Stimulated activated effector memory CD8-positive, alpha-beta T cell treated with anti-CD3 and anti-CD28 coated beads, Interleukin-12 subunit alpha, Interleukin-12 subunit beta, amount 100 ng/mL, for 72 hours (primary cell): ENCODE data around the gene EDDM3A.
"Not testable (repeated sequence)": the region's sequence is repeated elsewhere in the genome, so short reads cannot be mapped to it uniquely, and the experiment has no call there.

Experiments used
- ATAC-seq: fragments of 150-1000 bp; cut with Tn5 transposase; 2 replicates; pipeline ENCODE4 v1.10.0; 2021
- DNase-seq, 2 donors: peaks; one replicate each; pipeline ENCODE4 v3.0.0; 2021 to 2022; ENCODE audit warnings: low spot score in 2 of 2
- H3K27ac Mint-ChIP-seq: one replicate; pipeline ENCODE4 v1.8.0; 2022; ENCODE audit warnings: mild to moderate bottlenecking, mixed read lengths
- H3K36me3 Mint-ChIP-seq: one replicate; pipeline ENCODE4 v1.8.0; 2022; ENCODE audit warnings: mild to moderate bottlenecking, mixed read lengths
- H3K4me1 Mint-ChIP-seq: one replicate; pipeline ENCODE4 v1.8.0; 2022; ENCODE audit warnings: mixed read lengths
- H3K4me3 Mint-ChIP-seq: one replicate; pipeline ENCODE4 v1.8.0; 2022; ENCODE audit warnings: mild to moderate bottlenecking, mixed read lengths
- H3K9me3 Mint-ChIP-seq: one replicate; pipeline ENCODE4 v1.8.0; 2022; ENCODE audit warnings: mixed read lengths

The EDDM3A gene

DNA sequence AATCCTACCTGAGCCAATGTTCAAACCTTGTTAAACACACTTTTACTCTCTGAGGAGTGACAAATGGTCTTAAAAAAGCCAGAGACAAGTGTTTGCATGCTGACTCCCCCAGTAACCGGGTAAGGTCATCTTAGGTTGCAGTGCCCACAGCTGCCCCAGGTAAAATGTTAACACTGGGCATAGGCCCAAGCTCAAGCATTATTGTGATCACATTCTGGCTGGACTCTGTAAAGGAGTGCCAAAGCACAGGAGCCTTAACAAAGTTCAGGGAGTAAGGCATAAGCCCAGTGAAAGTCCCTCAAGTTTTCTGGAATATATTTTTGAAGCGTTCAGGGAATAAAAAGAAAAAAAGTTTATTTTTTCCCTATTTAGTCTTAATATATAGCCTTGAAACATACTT is 8.6 kb downstream of the EDDM3A start:
- no peak for ATAC-seq
- Mint-ChIP-seq H3K9me3 (peaks cover 8% of the 10 kb centered on the region), H3K27ac (no peak overlapping the region), H3K4me3 (no peak overlapping the region), H3K4me1 (peaks cover 8% of the 10 kb centered on the region), H3K36me3 (no peaks in the 10 kb centered on the region)
- DNase-seq = no peak

DNA sequence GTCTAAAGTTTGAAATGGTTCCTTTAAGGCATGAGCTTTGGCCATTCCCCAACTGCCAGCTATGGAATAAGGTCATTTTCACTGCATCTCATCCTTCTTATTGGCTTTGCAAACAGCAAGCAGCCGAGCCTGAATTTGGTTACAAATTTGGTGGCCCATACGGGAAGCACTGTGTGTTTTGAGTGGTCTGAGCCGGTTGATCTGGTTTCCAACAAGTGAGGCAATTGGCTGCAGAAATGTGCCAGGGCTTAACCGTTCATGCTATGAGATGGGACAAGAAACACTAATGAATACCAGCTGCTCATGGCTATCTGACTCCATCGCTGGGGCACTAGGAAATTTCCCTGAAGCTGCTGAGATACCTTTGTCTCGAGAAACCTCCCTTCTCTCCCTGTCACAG is 9.3 kb downstream of the EDDM3A start:
- no peaks in the 10 kb centered on the region for H3K36me3 Mint-ChIP-seq
- H3K4me1 Mint-ChIP-seq = peaks cover 6% of the 10 kb centered on the region
- H3K27ac Mint-ChIP-seq = peak overlapping the region; percentile 1
- no peak overlapping the region for H3K4me3 Mint-ChIP-seq
- ATAC-seq (no peak), DNase-seq (no peak)
- H3K9me3 Mint-ChIP-seq = peaks cover 8% of the 10 kb centered on the region

DNA sequence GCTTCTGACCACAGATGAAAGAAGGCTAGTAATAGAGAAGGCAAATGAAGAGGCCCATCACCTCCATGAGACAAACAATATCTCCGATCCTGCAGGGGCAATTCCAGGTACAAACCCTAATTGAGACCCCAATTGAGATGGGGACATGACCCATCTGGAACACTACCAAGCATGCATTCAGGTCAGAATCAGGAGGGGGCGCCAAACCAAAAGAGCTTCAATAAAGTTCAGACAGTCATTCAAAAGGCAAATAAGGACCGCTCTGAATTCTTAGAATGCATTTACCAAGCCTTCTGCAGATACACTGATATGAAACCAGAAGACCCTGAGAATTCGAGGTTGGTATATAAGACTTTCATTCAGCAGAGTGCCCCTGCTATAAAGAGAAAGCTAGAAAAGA is 12.3 kb downstream of the EDDM3A start:
- H3K9me3 Mint-ChIP-seq = no peaks in the 10 kb centered on the region
- no peaks in the 10 kb centered on the region for H3K36me3 Mint-ChIP-seq
- H3K4me1 Mint-ChIP-seq = no peaks in the 10 kb centered on the region
- ATAC-seq (no peak), DNase-seq (peak in 1 of 2 donors; percentile 57)
- no peak overlapping the region for H3K4me3 Mint-ChIP-seq
- no peak overlapping the region for H3K27ac Mint-ChIP-seq

DNA sequence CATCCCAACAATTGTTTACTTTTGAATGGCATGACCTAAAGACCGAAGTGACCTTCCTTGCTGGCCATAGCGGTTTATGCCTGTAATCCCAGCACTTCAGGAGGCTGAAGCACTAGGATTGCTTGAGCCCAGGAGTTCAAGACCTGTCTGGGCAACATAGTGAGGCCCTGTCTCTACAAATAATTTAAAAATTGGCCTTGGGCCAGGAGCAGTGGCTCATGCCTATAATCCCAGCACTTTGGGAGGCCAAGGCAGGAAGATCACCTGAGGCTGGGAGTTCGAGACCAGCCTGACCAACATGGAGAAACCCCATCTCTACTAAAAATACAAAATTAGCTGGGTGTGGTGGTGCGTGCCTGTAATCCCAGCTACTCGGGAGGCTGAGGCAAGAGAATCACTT is 13.8 kb downstream of the EDDM3A start:
- ATAC-seq, H3K9me3 Mint-ChIP-seq, H3K4me3 Mint-ChIP-seq, H3K36me3 Mint-ChIP-seq, H3K27ac Mint-ChIP-seq, DNase-seq, H3K4me1 Mint-ChIP-seq: not testable (repeated sequence)

DNA sequence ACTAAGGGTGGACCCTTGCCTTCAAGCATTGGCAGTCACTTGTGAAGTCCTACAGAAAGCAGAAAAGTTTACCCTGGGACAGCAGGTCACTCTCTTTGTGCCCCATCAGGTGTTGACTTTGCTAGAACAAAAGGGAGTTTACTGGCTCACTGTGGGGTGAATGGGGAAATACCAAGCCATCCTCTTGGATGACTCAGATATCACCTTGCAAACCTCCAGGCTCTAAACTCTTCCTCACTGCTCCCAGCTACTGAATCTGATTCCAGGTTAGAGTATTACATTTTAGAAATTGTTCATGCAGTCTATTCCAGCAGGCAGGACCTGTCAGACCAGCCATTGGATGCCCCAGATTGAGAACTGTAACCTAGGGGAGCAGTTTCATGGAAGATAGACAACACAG is 15.3 kb downstream of the EDDM3A start:
- ATAC-seq (peak; percentile 46), DNase-seq (no peak)
- Mint-ChIP-seq H3K9me3 (no peaks in the 10 kb centered on the region), H3K4me3 (no peak overlapping the region), H3K36me3 (no peaks in the 10 kb centered on the region), H3K4me1 (no peaks in the 10 kb centered on the region), H3K27ac (no peak overlapping the region)

DNA sequence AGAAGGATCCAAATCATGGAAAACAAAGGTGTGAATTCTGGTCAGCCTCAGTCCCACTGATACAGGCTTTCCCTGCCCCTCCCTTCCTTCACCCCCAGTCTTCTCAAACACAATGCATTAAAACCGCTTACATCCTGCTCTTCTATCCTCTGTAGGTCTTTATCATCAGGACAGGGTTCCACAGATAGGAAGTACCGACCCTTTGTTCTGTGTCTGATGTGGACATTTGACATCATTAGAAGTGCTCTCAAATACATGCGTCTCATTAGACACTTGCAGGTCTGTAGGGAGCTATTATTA is 22.9 kb downstream of the EDDM3A start:
- Mint-ChIP-seq H3K9me3 (no peaks in the 10 kb centered on the region), H3K4me1 (no peaks in the 10 kb centered on the region), H3K27ac (no peak overlapping the region), H3K36me3 (no peaks in the 10 kb centered on the region), H3K4me3 (no peak overlapping the region)
- no peak for DNase-seq
- no peak for ATAC-seq

DNA sequence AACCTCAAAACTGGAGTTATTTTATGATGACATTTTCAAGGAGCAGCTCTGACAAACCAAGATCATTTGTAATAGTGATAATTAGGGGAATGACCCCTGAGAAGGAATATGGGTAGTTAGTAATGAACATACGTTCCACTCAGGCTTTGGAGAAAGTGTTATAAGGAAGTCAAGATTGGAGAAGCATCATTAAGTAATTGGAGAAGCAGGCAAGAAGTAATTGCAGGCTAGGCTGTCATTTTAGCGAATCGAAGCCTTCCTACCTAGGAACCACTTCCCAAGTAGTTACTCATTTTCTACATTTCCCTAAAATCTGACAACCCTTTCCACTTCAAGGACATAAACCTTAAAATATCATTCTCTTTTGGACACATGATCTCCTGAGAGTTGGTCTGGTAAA is 23.7 kb downstream of the EDDM3A start:
- Mint-ChIP-seq H3K4me3 (no peak overlapping the region), H3K27ac (no peak overlapping the region), H3K4me1 (no peaks in the 10 kb centered on the region), H3K36me3 (no peaks in the 10 kb centered on the region), H3K9me3 (no peaks in the 10 kb centered on the region)
- no peak for DNase-seq
- ATAC-seq = no peak

DNA sequence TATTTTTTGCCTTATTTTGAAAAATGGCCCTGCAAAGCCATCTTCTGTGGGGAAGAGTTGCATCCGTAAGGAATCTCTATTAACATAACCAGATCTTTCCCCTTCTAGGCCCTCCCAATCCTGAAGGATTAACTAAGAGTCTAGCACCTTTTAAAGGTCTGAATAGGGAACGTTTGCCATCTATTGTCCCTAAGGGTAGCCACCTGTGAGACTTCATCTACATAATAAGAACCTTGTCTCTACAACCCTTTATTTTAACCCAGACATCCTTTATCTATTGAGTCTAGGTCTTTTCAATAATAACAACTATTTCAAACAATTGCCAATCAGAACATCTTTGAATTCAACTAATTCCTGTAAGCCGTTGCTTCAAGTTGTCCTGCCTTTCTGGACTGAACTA is 27.0 kb downstream of the EDDM3A start:
- Mint-ChIP-seq H3K9me3 (no peaks in the 10 kb centered on the region), H3K4me1 (no peaks in the 10 kb centered on the region), H3K27ac (no peak overlapping the region), H3K36me3 (no peaks in the 10 kb centered on the region), H3K4me3 (no peak overlapping the region)
- ATAC-seq (no peak), DNase-seq (no peak)

DNA sequence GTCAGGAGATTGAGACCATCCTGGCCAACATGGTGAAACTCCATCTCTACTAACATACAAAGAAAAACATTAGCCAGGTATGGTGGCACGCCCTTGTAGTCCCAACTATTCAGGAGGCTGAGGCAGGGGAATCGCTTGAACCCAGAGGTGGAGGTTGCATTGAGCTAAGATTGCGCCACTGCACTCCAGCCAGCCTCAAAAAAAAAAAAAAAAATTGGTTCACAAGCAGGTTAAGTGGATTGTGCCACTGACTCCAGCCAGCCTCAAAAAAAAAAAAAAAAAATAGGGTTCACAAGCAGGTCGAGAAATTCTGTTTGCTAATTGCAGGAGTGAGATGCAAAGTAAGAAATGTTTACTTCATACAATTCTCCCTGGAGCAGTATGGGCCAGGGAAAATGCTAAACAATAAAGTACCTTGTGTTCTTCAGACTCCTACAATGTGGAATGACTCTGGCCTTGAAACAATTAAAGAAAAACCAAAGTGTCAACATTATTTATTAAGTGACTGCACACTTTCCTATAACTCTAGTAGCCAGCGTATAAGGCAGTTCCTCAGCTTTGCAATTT is 28.7 kb downstream of the EDDM3A start:
- Mint-ChIP-seq H3K4me3 (no peak overlapping the region), H3K27ac (no peak overlapping the region), H3K4me1 (no peaks in the 10 kb centered on the region), H3K9me3 (no peaks in the 10 kb centered on the region), H3K36me3 (no peaks in the 10 kb centered on the region)
- no peak for DNase-seq
- ATAC-seq = no peak

DNA sequence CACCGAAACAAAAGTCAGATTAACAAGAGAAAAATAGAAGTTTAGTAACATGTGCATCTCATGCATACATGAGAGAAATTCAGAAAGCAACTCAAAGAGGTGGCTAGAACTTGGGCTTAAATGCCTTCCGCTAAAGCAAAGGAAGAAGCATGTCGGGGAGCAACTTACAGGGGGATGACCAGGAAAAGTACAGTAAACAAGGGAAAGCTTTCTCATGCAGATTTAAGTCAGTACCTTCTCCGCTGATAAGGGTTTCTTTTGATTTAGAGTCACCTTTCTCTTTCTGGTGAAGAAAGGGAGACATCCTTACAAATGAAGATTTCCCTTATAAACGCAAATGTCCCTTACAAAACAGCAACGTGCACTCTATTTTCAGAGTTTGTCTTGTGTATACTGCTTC is 29.4 kb downstream of the EDDM3A start:
- Mint-ChIP-seq H3K4me3 (no peak overlapping the region), H3K36me3 (no peaks in the 10 kb centered on the region), H3K9me3 (no peaks in the 10 kb centered on the region), H3K27ac (no peak overlapping the region), H3K4me1 (no peaks in the 10 kb centered on the region)
- no peak for DNase-seq
- no peak for ATAC-seq

DNA sequence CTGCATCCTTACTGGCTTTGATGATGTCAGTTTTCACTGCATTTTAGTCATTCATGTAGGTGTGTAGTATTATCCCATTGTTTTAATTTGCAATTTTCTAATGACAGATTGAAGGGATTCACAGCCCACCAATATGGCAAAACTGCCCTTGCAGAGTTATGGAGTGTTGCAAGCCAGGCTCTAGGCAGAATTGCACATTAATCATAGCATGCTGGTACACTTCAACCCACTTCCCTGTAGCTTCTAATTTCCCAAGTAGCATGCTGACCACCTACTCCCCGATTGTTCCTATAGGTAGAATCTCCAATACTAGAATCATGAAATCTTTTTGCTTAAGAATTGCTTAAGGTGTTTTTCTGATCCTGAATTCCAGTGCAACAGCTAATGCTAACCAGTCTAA is 30.2 kb downstream of the EDDM3A start:
- ATAC-seq (no peak), DNase-seq (no peak)
- H3K9me3 Mint-ChIP-seq = no peaks in the 10 kb centered on the region
- H3K4me1 Mint-ChIP-seq = peaks cover 3% of the 10 kb centered on the region
- H3K4me3 Mint-ChIP-seq = no peak overlapping the region
- no peaks in the 10 kb centered on the region for H3K36me3 Mint-ChIP-seq
- no peak overlapping the region for H3K27ac Mint-ChIP-seq

DNA sequence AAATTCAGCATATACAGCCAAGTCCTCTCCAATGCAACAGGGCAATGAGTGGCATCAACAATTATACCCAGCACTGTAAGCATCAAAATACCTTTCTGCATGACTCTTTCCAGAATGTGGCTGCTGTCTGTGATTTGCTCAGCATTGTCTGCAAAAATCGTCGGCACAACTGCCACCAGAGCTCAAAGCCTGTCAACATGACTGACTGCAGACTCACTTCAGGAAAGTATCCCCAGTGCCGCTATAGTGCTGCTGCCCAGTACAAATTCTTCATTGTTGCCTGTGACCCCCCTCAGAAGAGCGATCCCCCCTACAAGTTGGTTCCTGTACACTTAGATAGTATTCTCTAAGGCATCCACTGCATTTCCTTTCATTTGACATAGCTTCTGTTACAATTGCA is 36.1 kb downstream of the EDDM3A start:
- H3K4me3 Mint-ChIP-seq = peak overlapping the region; percentile 62
- H3K9me3 Mint-ChIP-seq = no peaks in the 10 kb centered on the region
- ATAC-seq = peak; percentile 66
- H3K27ac Mint-ChIP-seq = peak overlapping the region; percentile 90
- no peaks in the 10 kb centered on the region for H3K36me3 Mint-ChIP-seq
- DNase-seq = peak in 1 of 2 donors; percentile 55
- peaks cover 22% of the 10 kb centered on the region for H3K4me1 Mint-ChIP-seq

DNA sequence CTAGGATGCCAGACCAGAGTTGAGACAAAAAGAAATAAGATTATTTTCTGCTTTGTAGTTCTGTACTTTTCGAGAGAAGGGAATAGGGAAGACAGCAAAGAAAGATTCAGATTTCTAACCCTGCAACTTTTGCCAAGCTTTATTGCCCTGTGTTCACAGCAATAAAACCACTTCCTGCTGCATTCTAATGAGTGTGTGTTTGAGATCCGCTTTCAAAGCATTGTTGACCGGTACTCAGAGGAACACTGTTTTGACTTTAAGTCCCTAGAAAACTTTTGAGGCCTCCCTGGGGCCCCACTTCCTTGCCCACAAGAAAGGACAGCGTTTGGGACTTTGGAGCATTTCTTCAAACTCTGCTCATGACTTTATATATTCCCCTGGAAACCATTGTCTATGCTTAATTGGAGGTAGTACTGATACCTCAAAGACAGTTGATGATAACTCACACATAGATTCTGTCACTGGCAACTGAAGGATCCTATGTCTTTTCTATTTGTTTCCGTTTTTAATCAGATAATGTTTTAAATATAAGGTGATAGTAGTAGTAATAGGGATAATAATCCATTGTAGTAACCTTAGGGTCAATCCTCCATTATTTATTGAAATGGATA is 36.7 kb downstream of the EDDM3A start:
- Mint-ChIP-seq H3K9me3 (no peaks in the 10 kb centered on the region), H3K27ac (peak overlapping the region; percentile 90), H3K4me1 (peaks cover 22% of the 10 kb centered on the region), H3K4me3 (peak overlapping the region; percentile 62), H3K36me3 (no peaks in the 10 kb centered on the region)
- ATAC-seq (peak; percentile 85), DNase-seq (no peak)

DNA sequence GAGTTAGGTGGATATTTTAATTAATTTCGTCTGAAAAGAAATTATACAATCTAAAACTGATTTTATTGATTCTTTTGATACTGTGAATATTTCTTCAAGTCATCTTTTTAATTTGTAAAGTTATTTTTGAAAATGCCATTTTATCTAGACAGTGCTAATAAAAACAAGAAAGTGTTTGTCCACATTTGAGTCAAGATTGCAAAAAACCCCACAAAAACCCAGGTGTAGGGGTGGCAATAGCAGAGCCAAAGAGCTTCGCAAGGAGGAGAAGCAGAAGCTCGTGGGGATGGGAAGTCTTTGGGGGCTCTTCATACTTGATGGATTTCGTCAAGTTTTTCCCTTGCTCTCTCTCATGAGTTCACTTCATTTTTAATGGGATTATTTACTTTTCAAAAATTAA is 41.3 kb downstream of the EDDM3A start:
- H3K9me3 Mint-ChIP-seq = no peaks in the 10 kb centered on the region
- ATAC-seq (no peak), DNase-seq (no peak)
- H3K36me3 Mint-ChIP-seq = no peaks in the 10 kb centered on the region
- H3K4me1 Mint-ChIP-seq = peaks cover 8% of the 10 kb centered on the region
- no peak overlapping the region for H3K27ac Mint-ChIP-seq
- no peak overlapping the region for H3K4me3 Mint-ChIP-seq

DNA sequence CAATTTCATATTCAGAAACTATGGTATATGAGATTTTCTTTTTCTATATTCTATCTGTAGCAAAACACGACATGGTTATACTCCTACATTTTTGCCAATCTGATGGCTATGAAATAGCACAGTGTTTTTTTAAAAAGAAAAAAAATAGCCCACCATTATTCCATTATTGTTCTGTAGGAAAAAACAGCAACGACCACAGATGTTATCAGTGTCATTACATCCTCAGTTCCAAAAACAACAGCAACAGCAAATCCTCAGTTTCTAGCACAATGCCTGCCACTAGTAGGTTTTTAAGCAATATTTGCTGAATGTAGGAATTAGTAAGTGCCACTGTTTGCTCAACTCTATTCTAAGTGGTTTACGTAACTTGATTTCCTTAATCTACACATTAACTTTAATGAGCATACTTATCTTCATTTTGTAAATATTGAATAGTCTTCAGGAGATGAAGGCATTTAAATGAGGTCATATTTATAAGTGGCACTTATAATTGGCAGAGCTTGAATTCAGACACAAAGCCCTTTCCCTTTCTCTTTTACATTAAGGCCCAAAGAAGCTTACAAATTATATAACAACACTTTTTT is 43.6 kb downstream of the EDDM3A start:
- Mint-ChIP-seq H3K9me3 (no peaks in the 10 kb centered on the region), H3K27ac (no peak overlapping the region), H3K4me3 (no peak overlapping the region), H3K36me3 (no peaks in the 10 kb centered on the region), H3K4me1 (no peaks in the 10 kb centered on the region)
- ATAC-seq (no peak), DNase-seq (no peak)

DNA sequence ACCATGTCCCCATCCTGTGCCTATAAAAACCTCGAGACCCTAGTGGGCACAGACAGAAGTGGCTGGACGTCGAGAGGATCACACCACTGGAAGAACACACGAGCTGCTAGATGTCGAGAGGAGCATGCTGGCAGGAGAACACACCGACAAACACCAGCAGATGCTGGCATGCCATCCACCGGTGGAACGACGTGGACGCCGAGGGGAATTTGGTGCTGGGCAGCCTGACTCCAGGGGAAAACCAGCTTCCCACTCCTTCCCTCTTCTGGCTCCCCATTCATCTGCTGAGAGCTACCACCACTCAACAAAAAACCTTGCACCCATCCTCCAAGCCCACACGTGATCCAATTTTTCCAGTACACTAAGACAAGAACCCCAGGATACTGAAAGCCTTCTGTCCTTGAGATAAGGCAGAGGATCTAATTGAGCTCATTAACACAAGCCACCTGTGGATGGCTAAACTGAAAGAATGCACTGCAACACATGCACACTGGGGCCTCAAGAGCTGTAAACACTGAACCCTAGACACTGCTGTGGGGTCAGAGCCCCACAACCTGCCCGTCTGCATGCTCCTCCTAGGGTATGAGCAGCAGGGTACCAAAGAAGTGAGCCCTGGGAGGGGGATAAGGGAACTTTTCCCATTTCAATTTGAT is 44.9 kb downstream of the EDDM3A start:
- Mint-ChIP-seq H3K36me3 (no peaks in the 10 kb centered on the region), H3K9me3 (no peaks in the 10 kb centered on the region), H3K27ac (no peak overlapping the region), H3K4me3 (no peak overlapping the region), H3K4me1 (no peaks in the 10 kb centered on the region)
- ATAC-seq = no peak
- DNase-seq = no peak
